ENCODE results near the gene OSM. TPM values are rescaled to one million over a fixed set of nuclear protein-coding genes. Genes with fewer than 3 reads are reported as not detected.

Gene OSM
- polyA plus RNA-seq, 1 of the 3 experiments (the other 2 are of a cell fraction), result not detected

GRCh38 chr22:30287648-30288418 lies 21.2 kb upstream of the OSM start (continued):
- no peak for TF ChIP-seq USF1 (IDR thresholded peaks at IDR 0.05; ENCODE audit: borderline replicate concordance, low read depth)
- TF ChIP-seq RFX5 (IDR thresholded peaks at IDR 0.05; ENCODE audit: low read length), result no peak
- no peak for TF ChIP-seq ELF1 (IDR thresholded peaks at IDR 0.05)
- no peak for TF ChIP-seq PBX3 (IDR thresholded peaks at IDR 0.05)
- TF ChIP-seq TCF12 (IDR thresholded peaks at IDR 0.05), result no peak
- TF ChIP-seq USF2 (IDR thresholded peaks at IDR 0.05; ENCODE audit: borderline replicate concordance, low read depth, low read length), result no peak
- TF ChIP-seq RCOR1 (IDR thresholded peaks at IDR 0.05; ENCODE audit: low read length), result peak; percentile 68; the same call in 1 of the 2 replicates
- TF ChIP-seq NRF1 (IDR thresholded peaks at IDR 0.05; ENCODE audit: low read depth, low read length), result no peak
- TF ChIP-seq CHD2 (IDR thresholded peaks at IDR 0.05; ENCODE audit: low read length, partially characterized antibody), result no peak
- TF ChIP-seq CTCF (IDR thresholded peaks at IDR 0.05), result peak; percentile 82
- TF ChIP-seq IRF3 (IDR thresholded peaks at IDR 0.05; ENCODE audit: low read depth, low read length), result no peak
- no peak for TF ChIP-seq MXI1 (IDR thresholded peaks at IDR 0.05; ENCODE audit: low read depth, low read length)

Data from SK-N-SH (cell line).